HG03039 (cell line): ENCODE results near the gene GGA3.
"Not testable (repeated sequence)": the region's sequence is repeated elsewhere in the genome, so short reads cannot be mapped to it uniquely, and the experiment has no call there.

Experiments
- ATAC-seq: cut with Tn5 transposase; IDR thresholded peaks from one replicate; pipeline ENCODE4 v1.9.1; 2021; ENCODE audit warnings: mild to moderate bottlenecking, moderate library complexity; ENCODE audit not compliant: unreplicated experiment

The GGA3 gene

GRCh38 chr17:75273977-75274708, 12.7 kb upstream of the GGA3 start:
- ATAC-seq = no peak

- ATAC-seq = no peak
Observed at GRCh38 chr17:75272848-75273184, 11.4 kb upstream of the GGA3 start.

- no peak for ATAC-seq
Observed at GRCh38 chr17:75271955-75272847, 10.8 kb upstream of the GGA3 start.

- ATAC-seq = peak; percentile 62
Observed at GRCh38 chr17:75271233-75271954, 10.0 kb upstream of the GGA3 start.

GRCh38 chr17:75270966-75271232, 9.5 kb upstream of the GGA3 start, which contains the start of gene MIF4GD:
Gene MIF4GD (minus strand): TSS chr17:75271231. CDS start chr17:75270195, 1,036 bp downstream.
- ATAC-seq = no peak

GRCh38 chr17:75270218-75270965, 9.0 kb upstream of the GGA3 start:
- ATAC-seq = peak; percentile 26

GRCh38 chr17:75269844-75270217, 8.4 kb upstream of the GGA3 start:
- no peak for ATAC-seq

- no peak for ATAC-seq
Observed at GRCh38 chr17:75267411-75268232, 6.2 kb upstream of the GGA3 start.

- ATAC-seq = no peak
Observed at GRCh38 chr17:75267153-75267410, 5.7 kb upstream of the GGA3 start.

GRCh38 chr17:75266316-75267152, 5.1 kb upstream of the GGA3 start:
- ATAC-seq = no peak

- no peak for ATAC-seq
Observed at GRCh38 chr17:75265614-75266315, 4.4 kb upstream of the GGA3 start.

GRCh38 chr17:75263055-75263454, 1.6 kb upstream of the GGA3 start:
- ATAC-seq = no peak

GRCh38 chr17:75262112-75262606, 753 bp upstream of the GGA3 start:
- no peak for ATAC-seq

- ATAC-seq = peak; percentile 5
Observed at GRCh38 chr17:75260641-75261335, 618 bp downstream of the GGA3 start.

- not testable (repeated sequence) for ATAC-seq
Observed at GRCh38 chr17:75257228-75257627, 4.2 kb downstream of the GGA3 start.

- ATAC-seq = not testable (repeated sequence)
Observed at GRCh38 chr17:75255954-75256698, 5.3 kb downstream of the GGA3 start.

GRCh38 chr17:75252039-75252816, 9.2 kb downstream of the GGA3 start:
- ATAC-seq = no peak
